Adrenal gland (tissue), 12 donors: Measurements from ENCODE around the gene STK32C. TPM values are rescaled to one million over a fixed set of nuclear protein-coding genes. Genes with fewer than 3 reads are reported as not detected.

ENCODE experiments used
- DNase-seq, 7 donors: peaks; one replicate each; pipeline ENCODE4 v3.0.0-alpha.2; 2019 to 2020
- H3K27ac ChIP-seq, 5 donors: fragments of 200-600 bp; sonication (generic) in 4 of 5; 1 replicate in 3 of 5; 2 replicates in 2 of 5; pipeline versions ENCODE4 v1.5.1 to v1.8.0; 2016 to 2020; ENCODE audit warnings: mild to moderate bottlenecking in 1 of 5
- H3K27me3 ChIP-seq: fragments of 200-600 bp; 2 replicates; pipeline ENCODE4 v1.8.0; 2021
- H3K36me3 ChIP-seq, 2 donors: fragments of 200-600 bp; replicated peaks in 1 of 2; 1 replicate in 1 of 2; 2 replicates in 1 of 2; pipeline versions ENCODE4 v1.5.1 to v1.8.0; 2018 to 2022
- H3K4me1 ChIP-seq, 2 donors: fragments of 200-600 bp; replicated peaks in 1 of 2; 1 replicate in 1 of 2; 2 replicates in 1 of 2; pipeline versions ENCODE4 v1.5.1 to v1.8.0; 2018 to 2021
- H3K4me3 ChIP-seq, 4 donors: fragments of 200-600 bp; sonication (generic) in 3 of 4; one replicate each; pipeline ENCODE4 v1.5.1; 2016 to 2018
- H3K9me3 ChIP-seq, 3 donors: fragments of 200-600 bp; sonication (generic) in 1 of 3; replicated peaks in 1 of 3; 1 replicate in 2 of 3; 2 replicates in 1 of 3; pipeline versions ENCODE4 v1.5.1 to v1.8.0; 2016 to 2021
- POLR2A ChIP-seq, 2 donors: fragments of 450-650 bp; IDR thresholded peaks; one replicate each; pipeline ENCODE4 v1.6.1; 2017; ENCODE audit warnings: antibody characterized with exemption in 2 of 2, mild to moderate bottlenecking in 2 of 2, moderate library complexity in 1 of 2
- WGBS, 4 donors: extraction: QIAGEN DNeasy Blood & Tissue Kit in 2 of 4; methylation state at CpG; one replicate each; pipeline versions ENCODE4 v1.1.5 to v1.1.7; 2013 to 2017; 5-methylcytosine and 5-hydroxymethylcytosine counted together
- intact Hi-C, 2 donors: fragments of 100-400 bp; cut with DNase I; formaldehyde crosslinking; loops; one replicate each; pipeline versions ENCODE4 v1.14.1 to v1.15.0; 2022 to 2023
- polyA plus RNA-seq, 3 donors: library from polyadenylated mRNA; stranded (reverse); fragments of 200-250 nt in 2 of 3; fragments of 350-450 nt in 1 of 3; fragmentation: Illumina TruSeq in 1 of 3; extraction: RNeasy Lipid Tissue Mini Kit (QIAGEN cat#74804) in 1 of 3; gene quantifications; one replicate each; pipeline ENCODE4 v1.2.3, GENCODE V29; 2013 to 2014
- total RNA-seq, 9 donors: library from RNA; depleted of rRNA in 4 of 9; stranded (reverse); fragments of >200 nt in 4 of 9; fragments of 120-200 nt in 1 of 9; fragmentation: NEBNext Ultra II Directional in 1 of 9; extraction: Animal tissue kit (Norgen Biotek cat#: 25700) in 1 of 9; gene quantifications; one replicate each; pipeline versions ENCODE4 v1.1.0 to v1.2.4, GENCODE V29; 2013 to 2023
- TF ChIP-seq, protein P1 (sequence below), 6 experiments: fragments of 450-650 bp in 4 of 6; fragments of 200-600 bp in 2 of 6; sonication (generic) in 1 of 6; IDR thresholded peaks; 1 replicate in 5 of 6; 2 replicates in 1 of 6; pipeline versions ENCODE4 v1.5.1 to v1.8.0; 2016 to 2021; ENCODE audit warnings: antibody characterized with exemption in 6 of 6, mild to moderate bottlenecking in 2 of 6, moderate library complexity in 1 of 6
- donor health status: healthy with polysubstance abuse.
- donor health status: Bipolar disorder and iron deficiency.
- donor health status: DM: yes; HTN: yes; CAD: no.
- donor health status: DM: no; HTN: no; CAD: no.
- donor health status: DM: no; HTN: no; CAD: no.
- donor health status: DM: yes; HTN: yes; CAD: no.

STK32C gene
- total and polyA plus RNA-seq, 12 donors: 2.8 to 36.5 (median 15.9) TPM

GRCh38 chr10:132304756-132305509 is 2.8 kb downstream of the STK32C start:
- no peaks in the 10 kb centered on the region for H3K9me3 ChIP-seq
- H3K4me3 ChIP-seq: no peak overlapping the region
- no peaks in the 10 kb centered on the region for H3K27me3 ChIP-seq
- intact Hi-C loops: loop anchor here in 1 of 2 donors (5.0 kb wide), 1 partner anchor 47 kb away; no protein-coding TSS in a partner anchor
- DNase-seq: peak in 2 of 7 donors; percentile 12 to 42
- H3K27ac ChIP-seq: no peak overlapping the region
- TF ChIP-seq POLR2A (IDR thresholded peaks at IDR 0.05): no peak
- TF ChIP-seq, protein P1, sequence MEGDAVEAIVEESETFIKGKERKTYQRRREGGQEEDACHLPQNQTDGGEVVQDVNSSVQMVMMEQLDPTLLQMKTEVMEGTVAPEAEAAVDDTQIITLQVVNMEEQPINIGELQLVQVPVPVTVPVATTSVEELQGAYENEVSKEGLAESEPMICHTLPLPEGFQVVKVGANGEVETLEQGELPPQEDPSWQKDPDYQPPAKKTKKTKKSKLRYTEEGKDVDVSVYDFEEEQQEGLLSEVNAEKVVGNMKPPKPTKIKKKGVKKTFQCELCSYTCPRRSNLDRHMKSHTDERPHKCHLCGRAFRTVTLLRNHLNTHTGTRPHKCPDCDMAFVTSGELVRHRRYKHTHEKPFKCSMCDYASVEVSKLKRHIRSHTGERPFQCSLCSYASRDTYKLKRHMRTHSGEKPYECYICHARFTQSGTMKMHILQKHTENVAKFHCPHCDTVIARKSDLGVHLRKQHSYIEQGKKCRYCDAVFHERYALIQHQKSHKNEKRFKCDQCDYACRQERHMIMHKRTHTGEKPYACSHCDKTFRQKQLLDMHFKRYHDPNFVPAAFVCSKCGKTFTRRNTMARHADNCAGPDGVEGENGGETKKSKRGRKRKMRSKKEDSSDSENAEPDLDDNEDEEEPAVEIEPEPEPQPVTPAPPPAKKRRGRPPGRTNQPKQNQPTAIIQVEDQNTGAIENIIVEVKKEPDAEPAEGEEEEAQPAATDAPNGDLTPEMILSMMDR (IDR thresholded peaks at IDR 0.05): no peak
- 91 to 96% (median 92%) methylated on average over 15 to 21 of the region's 21 CpGs for WGBS, 4 donors
- no peaks in the 10 kb centered on the region for H3K36me3 ChIP-seq
- H3K4me1 ChIP-seq: peaks cover 6 to 15% of the 10 kb centered on the region in 2 donors

DNA sequence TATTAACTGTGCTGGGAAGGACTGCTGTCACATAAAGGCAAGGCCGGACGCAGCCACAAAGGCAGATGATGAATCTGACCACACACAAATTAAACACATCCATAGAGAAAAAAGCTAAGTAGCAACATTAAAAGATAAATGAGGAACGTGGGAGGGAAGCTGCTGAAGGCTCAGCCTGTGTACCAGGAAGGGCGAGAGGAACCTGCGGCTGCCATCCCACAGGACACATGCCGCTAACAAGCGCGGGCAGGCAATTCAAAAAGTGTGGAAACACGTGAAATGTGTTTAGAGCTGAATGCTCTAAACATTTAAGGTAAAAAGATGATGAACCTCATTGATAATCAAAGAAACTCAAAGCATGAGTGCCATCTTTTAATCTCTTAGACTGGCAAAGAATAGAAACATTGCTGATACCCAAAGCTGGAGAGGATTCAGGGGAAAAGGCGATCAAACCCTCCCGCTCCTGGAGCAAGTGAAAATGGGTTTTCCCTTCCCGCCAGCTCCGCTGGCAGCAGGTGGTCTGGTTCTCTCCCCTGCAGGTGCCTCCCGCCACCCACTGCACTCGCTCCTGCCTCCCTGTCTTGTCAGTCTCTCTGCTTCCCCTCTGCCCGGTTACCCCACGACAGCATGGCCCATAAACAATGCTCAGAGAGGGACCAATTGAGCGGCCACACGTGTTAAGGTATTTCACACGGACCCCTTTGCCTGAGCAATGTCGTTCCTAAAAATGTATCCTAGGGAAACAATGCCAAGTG is 4.2 kb downstream of the STK32C start:
- intact Hi-C loops: loop anchor here in 1 of 2 donors (5.0 kb wide), 1 partner anchor 49 kb away; no protein-coding TSS in a partner anchor
- no peaks in the 10 kb centered on the region for H3K36me3 ChIP-seq
- H3K9me3 ChIP-seq: no peaks in the 10 kb centered on the region
- no peak overlapping the region for H3K4me3 ChIP-seq
- DNase-seq: peak in 3 of 7 donors; percentile 3 to 47 (median 5)
- TF ChIP-seq, protein P1 (IDR thresholded peaks at IDR 0.05): no peak
- TF ChIP-seq POLR2A (IDR thresholded peaks at IDR 0.05): no peak
- no peaks in the 10 kb centered on the region for H3K27me3 ChIP-seq
- no peak overlapping the region for H3K27ac ChIP-seq
- WGBS, 4 donors: 89 to 93% (median 91%) methylated on average over 21 of the region's 21 CpGs
- H3K4me1 ChIP-seq: peaks cover 6 to 15% of the 10 kb centered on the region in 2 donors

GRCh38 chr10:132302421-132303310 is 5.1 kb downstream of the STK32C start:
- Histone ChIP-seq H3K4me1 (peaks cover 6 to 15% of the 10 kb centered on the region in 2 donors), H3K27ac (no peak overlapping the region), H3K4me3 (no peak overlapping the region), H3K36me3 (no peaks in the 10 kb centered on the region), H3K27me3 (no peaks in the 10 kb centered on the region), H3K9me3 (no peaks in the 10 kb centered on the region)
- intact Hi-C loops: loop anchor here in 1 of 2 donors (5.0 kb wide), 1 partner anchor 50 kb away; no protein-coding TSS in a partner anchor
- WGBS, 4 donors: 89 to 96% (median 95%) methylated on average over 16 to 29 of the region's 29 CpGs
- TF ChIP-seq, protein P1 (IDR thresholded peaks at IDR 0.05): no peak
- no peak for TF ChIP-seq POLR2A (IDR thresholded peaks at IDR 0.05)
- DNase-seq: peak in 2 of 7 donors; percentile 8 to 39
